ENCODE measurements around the gene PREPL. TPM values are rescaled to one million over a fixed set of nuclear protein-coding genes. Genes with fewer than 3 reads are reported as not detected.

Gene PREPL
- total RNA-seq, 4 donors from 2014 or later: 33.6 to 38.6 (median 35.3) TPM

DNA sequence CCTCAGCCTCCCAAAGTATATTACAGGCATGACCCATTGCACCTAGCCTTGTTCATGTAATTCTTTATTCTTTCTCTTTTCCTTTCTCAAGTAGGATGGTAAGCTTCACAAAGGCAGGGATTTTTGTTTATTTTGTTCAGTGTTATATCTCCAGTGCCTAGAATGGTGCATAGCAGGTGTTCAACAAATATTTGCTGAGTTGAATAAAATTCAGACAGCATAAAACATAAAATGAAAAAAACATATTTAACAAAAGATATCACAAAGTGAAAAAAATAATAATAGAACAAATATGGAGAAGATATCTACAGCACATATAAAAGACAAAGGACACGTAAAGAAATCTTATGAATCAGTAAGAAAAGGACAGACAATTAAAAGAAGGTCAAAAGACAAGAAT lies 8.8 kb downstream of the PREPL start:
- Histone ChIP-seq H3K4me3 (no peak overlapping the region), H3K27me3 (no peaks in the 10 kb centered on the region), H3K9me3 (no peaks in the 10 kb centered on the region), H3K4me1 (peaks cover 22 to 50% (median 43%) of the 10 kb centered on the region in 4 donors), H3K36me3 (peaks cover 0 to 5% (median 1%) of the 10 kb centered on the region in 4 donors), H3K27ac (replicated peaks in 1 of 4) (no peak overlapping the region)
- no peak for DNase-seq (ENCODE audit: extremely low spot score)
- TF ChIP-seq, protein P1, sequence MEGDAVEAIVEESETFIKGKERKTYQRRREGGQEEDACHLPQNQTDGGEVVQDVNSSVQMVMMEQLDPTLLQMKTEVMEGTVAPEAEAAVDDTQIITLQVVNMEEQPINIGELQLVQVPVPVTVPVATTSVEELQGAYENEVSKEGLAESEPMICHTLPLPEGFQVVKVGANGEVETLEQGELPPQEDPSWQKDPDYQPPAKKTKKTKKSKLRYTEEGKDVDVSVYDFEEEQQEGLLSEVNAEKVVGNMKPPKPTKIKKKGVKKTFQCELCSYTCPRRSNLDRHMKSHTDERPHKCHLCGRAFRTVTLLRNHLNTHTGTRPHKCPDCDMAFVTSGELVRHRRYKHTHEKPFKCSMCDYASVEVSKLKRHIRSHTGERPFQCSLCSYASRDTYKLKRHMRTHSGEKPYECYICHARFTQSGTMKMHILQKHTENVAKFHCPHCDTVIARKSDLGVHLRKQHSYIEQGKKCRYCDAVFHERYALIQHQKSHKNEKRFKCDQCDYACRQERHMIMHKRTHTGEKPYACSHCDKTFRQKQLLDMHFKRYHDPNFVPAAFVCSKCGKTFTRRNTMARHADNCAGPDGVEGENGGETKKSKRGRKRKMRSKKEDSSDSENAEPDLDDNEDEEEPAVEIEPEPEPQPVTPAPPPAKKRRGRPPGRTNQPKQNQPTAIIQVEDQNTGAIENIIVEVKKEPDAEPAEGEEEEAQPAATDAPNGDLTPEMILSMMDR (IDR thresholded peaks at IDR 0.05): no peak
- TF ChIP-seq POLR2AphosphoS5 (IDR thresholded peaks at IDR 0.05): no peak
- TF ChIP-seq POLR2A (IDR thresholded peaks at IDR 0.05; ENCODE audit: low read depth): no peak
- TF ChIP-seq EP300 (IDR thresholded peaks at IDR 0.05): no peak
- WGBS: 100% methylated on average over 1 of the region's 1 CpG
- intact Hi-C loops (cut with DNase I): no loop called here

DNA sequence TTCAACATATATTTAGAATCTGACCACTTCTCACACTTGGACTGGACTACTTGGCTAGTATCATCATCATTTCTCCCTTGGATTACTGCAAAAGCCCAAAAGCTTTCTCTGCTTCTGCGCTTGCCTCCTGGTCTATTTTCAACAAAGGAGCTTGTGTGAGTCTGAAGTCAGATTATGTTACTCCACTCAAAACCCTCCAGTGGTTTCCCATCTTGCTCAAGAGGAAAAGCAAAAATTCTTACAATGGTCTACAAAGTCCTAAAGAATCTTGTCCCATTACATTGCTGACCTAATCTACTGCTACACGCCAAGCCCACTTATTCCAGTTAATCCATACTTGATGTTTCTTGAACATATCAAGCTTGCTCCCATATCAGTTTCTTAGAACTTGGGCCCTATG lies 9.6 kb downstream of the PREPL start:
- H3K27ac ChIP-seq (replicated peaks in 1 of 4): no peak overlapping the region
- intact Hi-C loops (cut with DNase I): no loop called here
- DNase-seq (ENCODE audit: extremely low spot score): no peak
- H3K36me3 ChIP-seq: peaks cover 0 to 5% (median 1%) of the 10 kb centered on the region in 4 donors
- peaks cover 17 to 49% (median 44%) of the 10 kb centered on the region in 4 donors for H3K4me1 ChIP-seq
- H3K9me3 ChIP-seq: no peaks in the 10 kb centered on the region
- H3K27me3 ChIP-seq: no peaks in the 10 kb centered on the region
- no peak for TF ChIP-seq POLR2A (IDR thresholded peaks at IDR 0.05; ENCODE audit: low read depth)
- TF ChIP-seq EP300 (IDR thresholded peaks at IDR 0.05): no peak
- no peak for TF ChIP-seq POLR2AphosphoS5 (IDR thresholded peaks at IDR 0.05)
- TF ChIP-seq, protein P1 (IDR thresholded peaks at IDR 0.05): no peak
- H3K4me3 ChIP-seq: no peak overlapping the region
- WGBS: 78% methylated on average over 2 of the region's 2 CpGs

DNA sequence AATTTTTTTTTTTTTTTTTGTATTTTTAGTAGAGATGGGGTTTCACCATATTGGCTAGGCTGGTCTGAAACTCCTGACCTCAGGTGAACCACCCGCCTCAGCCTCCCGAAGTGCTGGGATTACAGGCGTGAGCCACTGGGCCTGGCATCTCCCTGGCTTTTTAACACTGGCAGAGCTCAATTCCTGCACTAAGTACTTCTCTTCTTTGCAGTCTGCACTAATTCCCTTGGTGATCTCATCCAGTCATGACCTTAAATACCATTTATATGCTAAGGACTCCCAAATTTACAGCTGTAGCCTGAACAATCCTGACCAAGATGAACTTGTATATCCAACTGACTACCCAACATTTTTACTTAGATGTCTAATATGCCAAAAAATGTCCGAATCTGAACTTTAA lies 10.2 kb downstream of the PREPL start:
- Histone ChIP-seq H3K4me1 (peaks cover 17 to 48% (median 44%) of the 10 kb centered on the region in 4 donors), H3K27me3 (no peaks in the 10 kb centered on the region), H3K27ac (replicated peaks in 1 of 4) (peak overlapping the region; percentile 11 to 38 (median 22)), H3K4me3 (no peak overlapping the region), H3K36me3 (peaks cover 0 to 3% (median 1%) of the 10 kb centered on the region in 4 donors), H3K9me3 (no peaks in the 10 kb centered on the region)
- WGBS: 68% methylated on average over 4 of the region's 4 CpGs
- intact Hi-C loops (cut with DNase I): no loop called here
- TF ChIP-seq EP300 (IDR thresholded peaks at IDR 0.05) (no peak), POLR2A (IDR thresholded peaks at IDR 0.05; ENCODE audit: low read depth) (no peak), POLR2AphosphoS5 (IDR thresholded peaks at IDR 0.05) (no peak)
- TF ChIP-seq, protein P1 (IDR thresholded peaks at IDR 0.05): no peak
- DNase-seq (ENCODE audit: extremely low spot score): no peak

DNA sequence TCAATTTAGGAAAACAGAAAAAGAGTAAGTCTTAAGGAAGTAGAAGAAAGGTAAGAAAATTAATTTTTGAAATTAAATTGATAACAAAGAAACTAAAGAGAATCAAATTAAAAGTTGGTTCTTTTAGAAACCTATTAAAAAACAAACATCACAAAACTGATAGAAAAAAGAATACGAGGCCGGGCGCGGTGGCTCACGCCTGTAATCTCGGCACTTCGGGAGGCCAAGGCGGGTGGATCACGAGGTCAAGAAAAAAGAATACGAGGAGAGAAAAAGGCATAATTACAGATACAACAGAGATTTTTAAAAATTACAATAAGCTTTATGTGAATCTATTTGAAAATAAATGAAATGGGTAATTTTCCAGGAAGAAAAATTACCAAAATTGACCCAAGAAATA lies 11.8 kb downstream of the PREPL start:
- intact Hi-C loops (cut with DNase I): no loop called here
- 96% methylated on average over 10 of the region's 10 CpGs for WGBS
- peaks cover 0 to 14% (median 10%) of the 10 kb centered on the region in 4 donors for H3K36me3 ChIP-seq
- peaks cover 17 to 45% (median 43%) of the 10 kb centered on the region in 4 donors for H3K4me1 ChIP-seq
- H3K9me3 ChIP-seq: no peaks in the 10 kb centered on the region
- TF ChIP-seq POLR2AphosphoS5 (IDR thresholded peaks at IDR 0.05) (no peak), EP300 (IDR thresholded peaks at IDR 0.05) (no peak), POLR2A (IDR thresholded peaks at IDR 0.05; ENCODE audit: low read depth) (no peak)
- peak overlapping the region in 2 of 4 donors; percentile 51 to 59 for H3K27ac ChIP-seq (replicated peaks in 1 of 4)
- DNase-seq (ENCODE audit: extremely low spot score): no peak
- no peaks in the 10 kb centered on the region for H3K27me3 ChIP-seq
- no peak overlapping the region for H3K4me3 ChIP-seq

DNA sequence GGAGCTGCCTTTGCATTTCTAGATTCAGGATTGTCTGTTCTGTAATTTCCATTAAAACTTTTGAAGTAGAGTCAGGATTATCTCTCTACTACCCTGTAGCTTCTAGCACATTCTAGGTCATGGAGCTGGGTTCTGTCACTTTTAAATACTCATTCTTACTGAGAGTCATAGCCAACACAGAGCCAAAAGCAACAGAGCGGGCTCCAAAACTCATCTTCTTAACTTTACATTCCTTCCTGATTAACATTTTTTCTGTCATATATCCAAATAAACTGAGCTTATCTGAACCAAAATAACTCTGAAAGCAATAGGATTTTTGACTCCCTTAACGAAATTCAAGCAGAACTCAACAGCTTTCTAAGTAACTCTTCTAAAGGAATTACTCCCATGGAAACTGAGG lies 12.9 kb downstream of the PREPL start:
- Histone ChIP-seq H3K27me3 (no peaks in the 10 kb centered on the region), H3K27ac (replicated peaks in 1 of 4) (peak overlapping the region; percentile 35 to 66 (median 55)), H3K4me1 (peaks cover 17 to 45% (median 43%) of the 10 kb centered on the region in 4 donors), H3K9me3 (no peaks in the 10 kb centered on the region), H3K4me3 (peak overlapping the region in 2 of 4 donors; percentile 4 to 13), H3K36me3 (peaks cover 0 to 24% (median 13%) of the 10 kb centered on the region in 4 donors)
- TF ChIP-seq, protein P1 (IDR thresholded peaks at IDR 0.05): no peak
- TF ChIP-seq POLR2AphosphoS5 (IDR thresholded peaks at IDR 0.05): no peak
- TF ChIP-seq POLR2A (IDR thresholded peaks at IDR 0.05; ENCODE audit: low read depth): no peak
- intact Hi-C loops (cut with DNase I): no loop called here
- WGBS: 34% methylated on average over 2 of the region's 2 CpGs
- DNase-seq (ENCODE audit: extremely low spot score): no peak
